Stimulated activated CD8-positive, alpha-beta memory T cell treated with anti-CD3 and anti-CD28 coated beads, Interleukin-7, amount 100 ng/mL, for 1 hour (primary cell): Measurements from ENCODE around the gene NXPH3.
"Not testable (repeated sequence)": the region's sequence is repeated elsewhere in the genome, so short reads cannot be mapped to it uniquely, and the experiment has no call there.

Source experiments
- DNase-seq, 2 donors: peaks; one replicate each; pipeline ENCODE4 v3.0.0-alpha.2; 2020; ENCODE audit warnings: low read depth in 2 of 2

NXPH3 gene

DNA sequence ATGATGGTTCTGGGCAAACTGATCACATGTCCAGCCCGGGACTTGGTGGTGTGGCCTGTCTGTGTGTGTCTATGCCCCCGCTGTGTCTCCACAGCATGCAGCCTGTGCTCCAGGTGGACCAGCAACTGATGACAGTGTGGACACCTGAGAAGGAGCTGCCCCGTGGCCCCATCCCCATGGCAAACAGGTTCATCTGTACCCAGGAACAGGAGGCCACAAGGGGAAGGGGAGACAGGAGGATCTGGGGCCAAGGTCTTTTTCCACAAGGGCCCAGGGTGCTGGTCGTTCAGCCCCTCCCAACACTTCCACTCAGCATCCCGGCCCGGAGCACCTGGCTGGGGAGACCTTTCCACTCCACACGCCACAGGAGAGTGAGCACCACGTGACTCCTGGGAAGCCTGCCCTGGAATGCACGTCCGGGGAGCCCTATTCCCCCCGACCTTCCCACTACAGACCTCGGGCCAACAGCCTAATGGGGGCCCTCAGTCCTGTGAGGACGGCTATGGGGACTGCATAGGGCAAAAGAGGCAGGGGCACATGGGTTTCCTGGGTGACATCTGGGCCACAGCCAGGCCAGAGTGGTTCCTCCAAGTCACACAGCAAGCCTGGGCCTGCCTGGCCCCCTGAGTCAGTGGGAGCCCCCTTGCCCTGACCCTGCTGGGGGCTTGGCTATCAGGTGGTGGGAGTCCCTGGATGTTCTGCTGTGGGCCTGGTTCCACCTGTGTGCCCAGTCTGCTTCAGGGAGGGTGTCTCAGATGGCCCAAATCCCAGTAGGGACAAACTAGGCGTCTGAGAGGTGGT is 20.8 kb upstream of the NXPH3 start:
- no peak for DNase-seq

DNA sequence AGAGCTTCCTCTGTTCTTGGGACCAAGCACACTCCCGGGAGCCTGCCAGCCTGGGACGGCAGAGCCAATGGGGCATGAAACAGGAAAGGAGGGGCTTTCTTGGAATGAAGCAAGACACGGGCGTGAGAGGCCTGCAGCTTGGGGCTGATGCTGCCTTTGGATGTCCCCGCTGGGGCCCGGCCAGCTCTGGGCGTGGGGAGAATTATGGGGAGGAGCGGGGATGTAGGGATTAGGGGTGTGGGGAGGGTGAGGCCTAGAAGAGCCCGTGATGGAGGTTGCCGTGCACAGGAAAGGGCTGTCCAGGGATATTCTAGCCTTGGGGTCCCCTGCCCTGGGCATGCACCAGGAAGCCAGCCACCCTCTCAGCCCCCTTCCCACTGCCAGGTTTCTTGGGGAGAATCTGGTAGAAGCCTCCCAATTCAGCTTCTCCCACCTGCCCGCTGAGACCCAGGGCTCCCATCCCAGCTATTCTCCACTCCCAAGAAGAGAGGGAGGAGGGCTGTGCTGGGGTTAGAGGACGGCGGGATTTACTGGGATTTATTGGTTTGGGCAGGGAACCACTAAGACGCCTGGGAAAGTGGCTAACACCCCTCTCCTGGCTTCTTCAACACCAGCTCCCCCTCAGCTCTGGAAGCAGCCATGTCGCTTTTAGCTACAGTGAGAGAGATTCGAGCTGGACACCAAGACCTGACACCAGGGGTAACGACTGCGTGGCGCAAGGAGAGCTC is 20.0 kb upstream of the NXPH3 start:
- DNase-seq, result no peak

DNA sequence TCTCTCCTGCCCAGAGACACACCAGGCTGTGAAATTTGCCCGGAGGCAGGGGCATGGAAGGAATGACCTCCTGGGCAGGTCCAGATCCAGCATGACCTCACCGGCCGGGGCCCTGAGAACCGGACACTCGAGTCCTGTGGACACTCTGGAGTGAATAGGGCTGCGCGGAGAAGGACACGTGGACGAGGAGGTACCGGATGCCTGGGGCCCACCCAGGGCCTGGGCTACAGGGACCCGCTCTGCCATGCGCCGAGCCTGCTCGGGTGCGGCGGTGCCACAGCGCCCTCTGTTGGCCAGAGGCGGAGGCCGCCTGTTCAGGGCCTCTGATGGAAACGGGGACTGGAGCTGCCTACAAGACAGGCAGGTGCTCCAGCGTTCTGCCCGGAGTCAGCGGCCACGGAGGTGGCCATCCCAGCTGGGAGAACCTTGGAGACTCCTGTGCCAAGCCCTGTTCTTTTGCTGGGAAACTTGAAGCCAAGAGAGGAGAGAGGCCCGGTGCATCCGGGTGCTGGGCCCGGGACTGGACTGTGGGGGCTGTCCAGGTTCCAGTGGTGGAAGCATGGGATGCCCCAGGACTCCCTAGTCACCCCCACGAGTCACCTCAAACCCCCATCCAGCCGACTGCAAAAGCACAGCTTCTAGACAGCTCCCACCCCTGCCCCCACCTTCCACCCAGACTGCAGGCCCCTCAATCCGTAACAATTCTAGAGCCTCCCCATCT is 19.3 kb upstream of the NXPH3 start:
- DNase-seq, result peak; percentile 64 to 73

DNA sequence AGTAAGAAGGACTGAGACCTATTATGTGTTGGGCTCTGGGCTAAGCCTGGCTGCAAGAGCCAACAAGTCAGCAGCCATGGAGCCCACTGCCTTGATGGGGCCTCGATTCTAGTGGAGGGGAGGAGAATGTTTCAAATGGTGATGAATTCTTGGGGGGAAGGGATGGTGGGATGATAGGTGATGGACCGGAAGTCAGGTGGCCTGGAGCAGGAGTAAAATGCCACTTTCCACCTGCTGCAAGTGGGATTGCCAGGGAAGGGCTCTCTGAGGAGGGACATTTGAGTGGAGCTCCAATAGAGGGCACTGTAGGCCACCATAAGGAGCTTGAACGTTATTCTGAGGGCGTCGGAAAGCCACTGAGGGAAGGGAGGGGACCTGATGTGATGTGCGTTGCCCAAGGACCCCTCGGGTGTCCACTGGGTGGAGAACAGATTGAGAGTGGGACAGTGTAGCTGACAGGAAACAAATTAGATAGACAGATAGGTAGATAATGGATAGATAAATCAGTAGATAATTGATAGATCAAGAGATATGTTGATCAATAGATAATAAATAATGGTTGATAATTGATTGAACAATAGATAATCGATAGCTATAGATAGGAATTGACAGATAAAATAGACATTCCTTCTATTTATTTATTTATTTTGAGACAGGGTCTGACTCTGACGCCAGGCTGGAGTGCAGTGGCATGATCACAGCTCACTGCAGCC is 18.2 kb upstream of the NXPH3 start:
- DNase-seq, result no peak

DNA sequence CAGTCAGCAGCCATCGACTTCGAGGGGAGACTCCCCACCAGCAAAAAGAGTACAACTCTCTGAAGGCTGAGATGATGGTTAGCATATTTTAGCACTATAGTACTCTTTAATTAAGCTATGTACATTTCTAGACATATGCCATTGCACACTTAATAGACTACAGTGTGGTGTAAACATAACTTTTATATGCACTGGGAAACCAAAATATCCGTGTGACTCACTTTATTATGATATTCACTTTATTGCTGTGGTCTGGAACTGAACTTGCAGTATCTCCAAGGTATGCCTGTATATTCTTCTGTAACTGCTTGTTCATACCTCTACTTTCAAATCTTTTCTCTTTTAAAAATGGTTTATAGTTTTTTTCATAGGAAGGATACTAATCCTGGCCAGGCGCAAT is 11.0 kb upstream of the NXPH3 start:
- DNase-seq, result no peak

DNA sequence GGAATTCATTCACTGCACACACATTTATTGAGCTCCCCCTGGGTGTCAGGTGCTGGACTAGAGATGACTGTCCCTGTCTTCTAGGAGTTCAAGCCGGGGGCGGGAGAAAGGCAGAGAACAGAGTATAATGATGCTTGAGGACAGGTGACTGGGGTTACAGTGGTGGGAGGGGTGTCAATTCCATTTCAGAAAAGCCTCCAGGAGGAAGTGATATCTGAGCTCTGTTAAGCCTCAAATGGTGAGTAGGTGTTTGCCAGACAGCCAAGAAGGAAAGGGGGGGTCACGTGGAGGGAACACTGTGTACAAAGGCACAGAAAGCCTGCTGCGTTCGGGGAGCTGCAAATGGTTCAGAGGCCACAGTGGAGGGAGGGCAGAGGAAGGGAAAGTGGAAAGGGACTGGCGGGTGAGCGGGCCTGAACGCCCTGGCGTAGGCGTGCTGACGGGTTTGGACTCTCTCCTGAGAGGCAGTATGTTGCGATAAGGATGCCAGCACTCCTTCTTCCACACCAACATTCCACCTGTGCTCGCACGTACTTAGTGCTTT is 9.7 kb upstream of the NXPH3 start:
- DNase-seq, result no peak

DNA sequence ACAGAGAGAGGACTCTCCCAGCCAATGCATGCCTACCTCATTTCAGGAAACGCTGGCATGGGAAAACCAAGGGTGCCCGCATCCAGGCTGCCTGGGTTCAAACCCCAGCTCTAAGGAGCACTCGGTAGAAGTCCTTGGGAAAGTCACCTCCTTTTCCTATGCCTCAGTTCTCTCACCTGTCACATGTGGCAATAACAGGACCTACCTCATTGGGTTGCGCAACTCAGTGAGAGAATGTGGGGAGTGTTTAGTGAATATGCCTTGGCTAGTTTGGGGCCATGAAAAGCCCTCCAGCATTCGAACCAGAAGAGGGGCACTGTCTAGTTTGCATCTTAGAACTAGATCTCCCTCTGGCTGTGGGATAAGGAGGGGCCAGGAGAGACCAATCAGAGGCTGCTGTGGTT is 9.0 kb upstream of the NXPH3 start:
- DNase-seq, result no peak

DNA sequence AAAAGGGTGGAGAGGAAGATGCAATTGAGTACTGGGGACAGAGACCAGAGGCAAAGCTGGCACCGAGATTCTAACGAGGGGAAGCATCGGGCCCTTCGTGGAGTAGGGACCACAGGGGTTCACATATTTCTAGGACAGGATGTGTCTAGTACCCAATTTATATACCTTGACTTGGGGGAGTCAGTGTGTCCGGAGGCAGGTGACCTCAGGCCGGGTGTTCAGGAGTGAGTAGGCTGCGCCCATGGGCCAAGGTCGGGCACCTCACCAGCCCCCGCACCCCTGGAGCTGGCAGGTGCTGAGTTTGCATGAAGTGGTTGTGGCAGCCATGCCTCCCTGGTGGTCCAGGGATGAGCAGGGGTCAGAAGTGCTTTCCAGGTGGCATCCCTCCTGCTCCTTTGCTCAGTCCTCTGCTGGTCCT is 8.6 kb upstream of the NXPH3 start:
- DNase-seq, result no peak

DNA sequence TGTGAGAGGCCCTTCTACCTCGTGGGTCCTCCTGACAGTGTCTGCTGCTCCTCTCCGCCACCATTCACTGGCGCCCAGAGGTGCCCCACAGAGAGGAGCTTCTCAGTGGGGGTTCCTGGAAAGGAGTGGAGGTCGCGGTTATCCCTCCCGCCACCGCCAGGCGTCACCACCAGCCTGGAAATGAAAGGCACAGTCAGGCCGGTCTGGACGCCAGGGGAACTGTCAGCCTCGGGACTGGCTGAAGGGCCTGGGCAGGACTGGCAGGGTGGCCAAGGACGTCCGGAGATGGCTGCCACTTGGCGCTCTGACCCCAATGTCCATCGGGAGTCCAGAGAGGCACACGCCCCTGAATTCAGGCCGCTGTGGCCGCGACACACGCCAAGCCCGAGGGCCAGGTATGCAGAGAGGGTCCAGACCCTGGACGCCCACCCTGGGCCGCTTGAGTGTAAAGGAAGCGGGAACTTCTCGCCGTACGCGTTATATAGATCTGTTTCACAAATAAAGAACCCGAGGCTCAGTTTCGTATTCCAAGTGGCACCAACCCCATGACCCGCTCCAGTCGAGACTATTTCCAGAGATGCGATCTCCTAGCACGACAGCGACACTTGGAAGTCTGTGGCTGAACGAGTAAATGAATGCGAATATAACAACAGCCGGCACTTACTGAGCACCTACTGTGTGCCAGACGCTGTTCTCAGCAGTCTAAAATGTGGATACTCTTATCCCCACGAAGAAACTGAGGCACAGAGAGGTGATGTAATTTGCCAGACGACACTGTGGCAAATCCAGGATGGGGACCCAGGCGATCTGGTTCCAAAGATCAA is 7.6 kb upstream of the NXPH3 start:
- peak; percentile 63 to 81 for DNase-seq

DNA sequence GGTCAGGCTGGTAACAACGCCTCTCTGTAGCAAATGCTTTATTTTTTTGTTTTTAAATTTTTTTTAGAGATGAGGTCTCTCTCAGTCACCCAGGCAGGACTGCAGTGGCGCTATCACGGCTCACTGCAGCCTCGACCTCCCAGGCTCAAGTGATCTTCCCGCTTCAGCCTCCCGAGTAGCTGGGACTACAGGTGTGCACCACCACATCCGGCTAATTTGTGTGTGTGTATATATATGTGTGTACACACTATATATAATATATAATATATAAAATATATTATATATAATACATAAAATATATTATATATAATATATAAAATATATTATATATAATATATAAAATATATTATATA is 7.0 kb upstream of the NXPH3 start:
- DNase-seq, result not testable (repeated sequence)

DNA sequence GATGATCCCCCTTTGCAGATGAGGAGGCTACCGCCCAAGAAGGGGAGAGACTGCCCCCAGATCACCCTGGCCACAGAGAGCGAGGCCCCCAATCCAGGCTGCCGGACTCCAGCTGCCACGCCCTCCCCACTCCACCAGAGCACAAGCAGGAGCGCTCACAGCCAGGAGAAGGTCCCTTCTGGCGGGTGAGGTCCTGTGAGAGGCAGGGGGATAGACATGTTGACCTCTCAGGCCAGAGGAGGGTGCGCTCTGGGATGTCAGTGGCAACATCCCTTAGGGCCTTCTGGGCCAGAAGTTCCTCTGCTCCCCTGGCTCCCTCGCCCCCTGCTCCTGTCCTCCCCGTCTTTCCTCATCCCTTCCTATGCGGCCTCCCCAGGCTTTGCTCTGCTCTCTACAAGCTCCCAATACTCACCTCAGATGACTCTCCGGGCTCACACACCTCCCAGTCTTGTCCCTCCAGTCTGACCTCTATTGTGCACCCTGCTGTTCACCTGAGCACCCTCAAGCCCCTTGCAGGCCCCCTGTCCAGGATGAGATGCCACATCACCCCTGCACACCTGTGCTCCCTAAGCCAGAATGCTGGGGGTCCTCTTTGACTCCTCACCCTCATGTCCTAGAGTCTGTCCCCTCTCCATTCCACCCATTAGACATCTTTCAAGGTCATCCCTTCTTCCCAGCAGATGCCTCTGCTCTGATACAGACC is 5.0 kb upstream of the NXPH3 start:
- DNase-seq, result no peak

DNA sequence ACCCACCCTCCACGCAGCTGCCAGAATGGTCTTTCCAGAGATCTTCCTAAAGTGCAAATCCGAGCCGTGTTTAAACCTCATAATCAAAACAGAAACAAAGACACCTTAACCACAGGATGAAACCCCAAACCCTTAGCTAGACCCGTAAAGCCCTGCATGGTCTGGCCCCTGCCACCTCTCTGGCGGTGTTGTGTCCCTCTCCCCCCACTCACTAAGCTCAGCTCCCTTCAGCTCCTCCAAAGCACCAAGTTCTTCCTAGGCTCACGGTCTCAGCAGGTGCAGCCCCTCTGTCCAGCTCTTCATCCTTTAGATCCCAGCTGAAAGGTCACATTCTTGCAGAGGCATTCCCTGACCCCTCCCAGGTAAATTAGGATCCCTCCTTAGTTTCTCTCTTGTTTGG is 4.4 kb upstream of the NXPH3 start:
- DNase-seq, result no peak

DNA sequence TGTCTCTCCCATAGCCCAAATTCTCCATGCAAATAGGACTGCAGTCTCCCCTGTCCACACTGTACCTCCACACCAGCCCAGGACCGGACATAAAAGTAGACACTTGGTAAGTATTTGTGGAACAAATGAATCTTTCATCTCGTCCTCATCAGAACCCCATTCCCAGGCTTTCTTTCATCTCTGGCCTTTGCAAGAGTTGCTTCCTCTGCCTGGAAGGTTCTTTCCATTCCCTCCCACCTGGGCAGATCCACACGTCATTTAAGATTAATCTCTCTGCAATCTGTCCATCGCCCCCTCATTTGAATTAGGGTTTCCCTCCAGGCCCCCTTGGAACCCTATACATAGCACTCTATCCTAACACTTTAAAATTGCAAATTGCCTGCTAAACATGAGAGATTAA is 3.9 kb upstream of the NXPH3 start:
- no peak for DNase-seq

DNA sequence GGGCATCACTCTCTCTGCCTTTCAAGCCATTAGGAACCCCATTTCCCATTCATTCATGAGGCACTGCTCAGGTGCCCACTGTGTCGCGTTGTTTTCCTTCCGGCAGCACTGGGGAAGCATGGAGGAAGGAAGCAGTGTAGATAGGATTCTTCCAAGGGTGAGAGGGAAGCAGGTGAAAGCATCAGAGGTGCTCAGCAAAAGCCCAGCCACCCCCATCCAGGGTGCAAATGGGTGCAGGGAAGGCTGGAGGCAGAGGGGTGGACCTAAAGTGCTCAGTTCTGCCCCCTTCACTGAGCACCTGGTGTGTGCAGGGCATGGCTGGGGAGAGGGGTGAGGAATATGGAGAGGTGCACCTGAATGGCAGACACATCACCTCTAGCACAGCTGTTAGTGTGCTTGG is 3.4 kb upstream of the NXPH3 start:
- no peak for DNase-seq

DNA sequence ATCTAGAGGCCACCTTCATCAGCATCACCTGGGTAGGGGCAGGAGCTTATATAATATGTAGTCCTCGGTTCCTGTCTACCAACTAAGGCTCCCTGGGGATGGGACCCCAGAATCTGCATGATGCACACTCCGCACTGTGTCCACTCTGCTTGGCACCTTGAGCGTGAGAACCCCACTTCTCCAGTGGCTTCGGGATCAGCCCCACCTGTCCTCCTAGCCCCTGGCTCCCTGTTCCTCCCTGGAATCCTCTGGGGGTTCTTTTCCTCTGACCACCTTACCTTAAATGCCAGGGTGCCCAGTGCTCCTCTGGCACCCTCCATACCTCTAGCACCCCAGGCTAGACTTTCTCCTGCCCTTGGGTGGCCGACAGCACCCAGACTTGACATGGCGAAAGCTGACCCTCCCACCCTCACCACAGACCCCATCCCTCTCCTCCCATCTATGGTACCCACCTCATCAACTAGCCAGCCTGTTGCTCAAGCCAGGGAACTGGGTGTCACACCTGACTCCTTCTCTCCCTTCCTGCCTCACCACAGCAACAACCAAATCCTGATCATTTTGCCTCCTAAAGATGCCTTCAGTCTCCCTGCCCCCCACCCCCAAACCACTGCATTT is 2.8 kb upstream of the NXPH3 start:
- no peak for DNase-seq

DNA sequence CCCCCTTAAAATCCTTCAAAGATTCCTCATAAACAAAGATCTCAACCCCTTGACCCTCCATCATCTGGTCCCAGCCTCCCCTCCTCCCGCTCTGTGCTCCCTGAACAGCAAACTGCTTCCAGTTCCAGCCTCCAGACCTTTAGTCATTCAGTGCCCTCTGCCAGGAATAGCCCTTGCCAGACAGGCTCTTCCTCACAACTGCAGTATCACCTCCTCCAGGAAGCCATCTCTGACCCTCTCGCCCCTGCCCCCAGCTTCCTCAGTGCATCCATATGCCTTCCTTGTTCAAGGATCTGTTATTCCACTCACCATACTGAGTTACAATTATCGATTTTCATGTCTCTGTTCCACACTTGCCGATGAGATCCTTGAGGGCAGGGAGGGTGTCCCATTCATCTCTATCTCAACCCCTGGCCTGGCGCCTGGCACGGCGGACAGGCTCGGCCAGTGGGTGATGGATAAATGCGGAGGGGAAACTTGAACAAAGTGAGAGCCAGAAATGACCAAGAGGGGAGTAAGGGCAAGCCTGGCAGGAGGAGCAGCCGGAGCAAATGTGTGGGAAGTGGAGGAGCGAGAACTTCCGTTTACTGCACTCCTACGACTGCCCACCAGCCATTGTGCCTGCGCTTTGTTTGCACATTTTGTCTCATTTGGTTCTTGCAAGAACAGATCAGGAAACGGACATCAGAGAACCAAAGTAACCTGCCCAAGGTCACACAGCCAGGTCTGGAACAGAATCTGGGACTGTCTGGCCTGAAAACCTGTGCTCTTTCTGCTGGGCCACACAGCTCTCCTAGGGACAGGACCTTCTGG is 2.0 kb upstream of the NXPH3 start:
- no peak for DNase-seq

DNA sequence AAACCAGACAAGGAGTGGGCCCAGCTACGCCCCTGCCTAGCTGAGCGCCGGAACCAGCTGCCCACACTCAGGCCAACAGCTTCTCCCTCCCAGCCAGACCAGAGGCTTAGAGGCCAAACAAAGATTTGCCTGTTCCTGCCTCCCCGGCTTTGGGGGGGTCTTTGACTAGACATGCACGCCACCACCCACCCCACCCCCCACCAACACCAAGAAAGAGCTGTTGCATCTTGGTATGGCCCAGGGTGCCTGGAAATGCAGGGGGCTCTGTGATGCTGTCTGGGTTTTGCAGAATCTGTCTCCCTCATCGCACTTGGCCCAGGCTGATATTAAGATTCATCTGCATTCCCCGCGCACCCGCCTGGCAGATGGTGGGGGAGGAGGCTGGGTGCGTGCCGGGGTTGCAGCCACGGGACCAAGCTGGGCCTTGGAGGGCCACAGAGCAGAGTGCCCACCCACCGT is 1.3 kb upstream of the NXPH3 start:
- no peak for DNase-seq

DNA sequence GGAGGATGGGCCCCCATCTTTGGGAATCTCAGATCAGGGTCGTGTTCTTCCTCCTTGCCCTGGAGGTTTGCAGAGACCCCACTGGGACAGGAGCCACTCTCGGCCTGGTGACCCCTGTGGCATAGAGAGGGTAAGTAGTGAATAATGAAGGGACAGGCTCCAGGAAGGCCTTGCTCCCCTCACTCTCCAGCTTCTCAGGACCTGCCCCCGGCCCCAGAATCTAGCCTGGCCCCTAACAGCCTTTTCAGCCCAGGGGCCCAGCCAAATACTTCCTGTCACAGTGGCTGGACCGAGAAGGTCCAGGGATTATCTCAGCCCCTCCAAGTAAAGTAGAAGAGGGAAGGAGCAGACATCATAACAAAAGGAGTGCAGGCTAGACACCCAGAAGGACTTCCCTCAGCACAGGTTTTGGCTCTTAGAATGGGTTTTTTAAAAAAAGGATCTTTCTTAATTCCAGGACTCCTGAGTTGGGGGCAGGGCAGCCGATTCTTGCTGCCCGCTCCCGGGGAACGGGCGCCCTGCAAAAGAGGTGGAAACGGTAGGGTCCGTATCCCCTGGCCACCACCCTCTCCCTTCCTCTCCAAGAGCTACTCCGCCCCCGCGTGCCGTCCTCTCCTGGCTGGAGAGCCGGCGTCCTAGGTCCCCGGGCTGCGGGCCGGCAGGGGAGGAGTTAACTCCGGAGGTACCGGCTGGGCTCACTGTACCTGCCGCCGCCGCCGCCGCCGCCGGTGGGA is 559 bp upstream of the NXPH3 start:
- DNase-seq, result no peak
